GM12892 (cell line): ENCODE measurements around the gene ITPR1.

Experiments
- DNase-seq: peaks from one replicate; pipeline ENCODE4 v3.0.0; 2011; ENCODE audit not compliant: insufficient read length
- FAIRE-seq: peaks from 2 replicates; lab custom pipeline; 2011; peaks lifted over from hg19 to GRCh38; lab: Jason Lieb, UNC
- POLR2A ChIP-seq: IDR thresholded peaks from 2 replicates; pipeline ENCODE4 v1.6.1; 2011; ENCODE audit warnings: low read depth, low read length, control low read depth
- POLR2AphosphoS5 ChIP-seq: IDR thresholded peaks from 2 replicates; pipeline ENCODE4 v1.6.1; 2011; ENCODE audit warnings: low read depth, low read length, control low read depth
- TAF1 ChIP-seq: IDR thresholded peaks from 2 replicates; pipeline ENCODE4 v1.6.1; 2011; ENCODE audit warnings: low read depth, mild to moderate bottlenecking, control low read depth, low read length, borderline replicate concordance

The ITPR1 gene

GRCh38 chr3:4712109-4712508 is 219.0 kb downstream of the ITPR1 start:
- FAIRE-seq, result no peak
- TF ChIP-seq TAF1, result no peak
- TF ChIP-seq POLR2A, result no peak
- TF ChIP-seq POLR2AphosphoS5, result no peak
- no peak for DNase-seq

GRCh38 chr3:4714045-4714444 is 220.9 kb downstream of the ITPR1 start:
- DNase-seq (no peak), FAIRE-seq (no peak)
- TF ChIP-seq TAF1, result no peak
- no peak for TF ChIP-seq POLR2AphosphoS5
- no peak for TF ChIP-seq POLR2A

- TF ChIP-seq POLR2AphosphoS5 (no peak), TAF1 (no peak), POLR2A (no peak)
- FAIRE-seq, result no peak
- DNase-seq, result no peak
These were observed 223.1 kb downstream of the ITPR1 start for GRCh38 chr3:4716266-4716665.

GRCh38 chr3:4716706-4717362 is 223.7 kb downstream of the ITPR1 start:
- FAIRE-seq, result no peak
- TF ChIP-seq POLR2AphosphoS5 (no peak), POLR2A (no peak), TAF1 (no peak)
- DNase-seq, result no peak

GRCh38 chr3:4717363-4717740 is 224.2 kb downstream of the ITPR1 start:
- FAIRE-seq, result no peak

GRCh38 chr3:4718179-4718736 is 225.1 kb downstream of the ITPR1 start:
- FAIRE-seq (no peak), DNase-seq (no peak)
- no peak for TF ChIP-seq TAF1
- TF ChIP-seq POLR2AphosphoS5, result no peak
- no peak for TF ChIP-seq POLR2A

More at GRCh38 chr3:4717363-4717740, 224.2 kb downstream of the ITPR1 start:
- no peak for TF ChIP-seq TAF1
- TF ChIP-seq POLR2A, result no peak
- TF ChIP-seq POLR2AphosphoS5, result no peak
- no peak for DNase-seq

GRCh38 chr3:4719046-4719501 is 225.9 kb downstream of the ITPR1 start:
- TF ChIP-seq TAF1 (no peak), POLR2AphosphoS5 (no peak), POLR2A (no peak)
- FAIRE-seq (no peak), DNase-seq (no peak)

GRCh38 chr3:4720316-4721075 is 227.3 kb downstream of the ITPR1 start:
- FAIRE-seq (peak; percentile 17), DNase-seq (no peak)
- TF ChIP-seq POLR2A (no peak), TAF1 (no peak), POLR2AphosphoS5 (no peak)

GRCh38 chr3:4721511-4721911 is 228.4 kb downstream of the ITPR1 start:
- DNase-seq, result no peak
- TF ChIP-seq TAF1 (no peak), POLR2AphosphoS5 (no peak), POLR2A (no peak)
- FAIRE-seq, result no peak

GRCh38 chr3:4722103-4722502 is 229.0 kb downstream of the ITPR1 start:
- FAIRE-seq (peak; percentile 53), DNase-seq (peak; percentile 31)
- TF ChIP-seq TAF1 (no peak), POLR2A (no peak), POLR2AphosphoS5 (no peak)

GRCh38 chr3:4724051-4724629 is 231.0 kb downstream of the ITPR1 start:
- DNase-seq (no peak), FAIRE-seq (no peak)
- TF ChIP-seq TAF1 (no peak), POLR2AphosphoS5 (no peak), POLR2A (no peak)

- FAIRE-seq (no peak), DNase-seq (no peak)
- TF ChIP-seq POLR2AphosphoS5 (no peak), POLR2A (no peak), TAF1 (no peak)
These were observed 233.4 kb downstream of the ITPR1 start for GRCh38 chr3:4726549-4726948.
